HS-27A (cell line): Measurements from ENCODE around the gene PHF10.

Experiments
- DNase-seq: peaks from one replicate; pipeline ENCODE4 v3.0.0-alpha.2; 2012; ENCODE audit warnings: low read depth, missing footprints

Gene PHF10

DNA sequence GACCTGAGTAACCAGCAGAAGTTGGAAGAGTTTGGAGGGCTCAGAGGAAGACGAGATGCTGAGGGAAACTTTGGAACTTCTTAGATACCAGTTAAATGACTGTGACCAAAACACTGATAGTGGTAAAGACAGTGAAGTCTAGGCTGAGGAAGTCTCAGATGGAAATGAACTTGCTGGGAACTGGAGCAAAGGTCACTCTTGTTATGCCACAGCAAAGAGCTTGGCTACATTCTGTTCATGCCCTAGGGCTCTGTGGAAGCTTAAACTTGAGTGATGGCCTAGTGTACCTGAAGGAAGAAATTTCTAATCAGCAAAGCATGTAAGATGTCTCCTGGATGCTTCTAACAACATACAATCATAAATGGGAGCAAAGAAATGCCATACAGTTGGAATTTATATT, 47.2 kb downstream of the PHF10 start:
- DNase-seq: no peak

DNA sequence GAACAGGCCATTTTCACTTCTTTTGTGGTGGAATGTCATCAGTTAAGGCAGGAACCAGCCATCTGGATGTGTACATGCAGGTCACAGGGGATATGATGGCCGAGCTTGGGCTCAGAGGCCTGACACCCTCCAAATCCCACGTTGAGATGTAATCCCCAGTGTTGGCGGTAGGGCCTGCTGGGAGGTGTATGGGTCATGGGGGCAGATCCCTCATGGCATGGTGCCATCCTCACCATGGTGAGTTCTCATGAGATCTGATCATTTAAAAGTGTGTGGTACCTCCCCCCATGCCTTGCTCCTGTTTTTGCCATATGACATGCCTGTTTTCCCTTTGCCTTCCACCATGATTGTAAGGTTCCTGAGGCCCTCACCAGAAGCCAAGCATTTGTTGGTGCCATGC, 49.3 kb downstream of the PHF10 start:
- no peak for DNase-seq

DNA sequence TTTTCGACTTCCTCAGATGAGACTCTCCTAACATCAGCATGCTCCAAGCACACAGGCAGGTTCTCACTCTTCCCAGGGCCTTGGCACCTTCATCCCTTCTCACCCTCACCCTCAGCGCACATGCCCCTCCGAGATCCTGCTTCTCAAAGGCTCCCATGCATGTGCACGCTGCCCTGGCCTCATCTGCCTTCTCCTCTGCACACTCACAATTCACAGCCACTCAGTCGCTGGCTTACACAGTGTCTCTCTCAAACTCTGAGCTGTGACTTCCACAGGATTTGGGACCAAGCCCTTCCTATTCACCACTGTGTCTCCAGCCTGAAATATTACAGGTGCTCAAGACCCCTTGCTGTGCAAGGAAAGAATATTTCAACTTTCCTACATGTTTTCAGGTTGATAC, 52.7 kb downstream of the PHF10 start:
- DNase-seq: no peak

DNA sequence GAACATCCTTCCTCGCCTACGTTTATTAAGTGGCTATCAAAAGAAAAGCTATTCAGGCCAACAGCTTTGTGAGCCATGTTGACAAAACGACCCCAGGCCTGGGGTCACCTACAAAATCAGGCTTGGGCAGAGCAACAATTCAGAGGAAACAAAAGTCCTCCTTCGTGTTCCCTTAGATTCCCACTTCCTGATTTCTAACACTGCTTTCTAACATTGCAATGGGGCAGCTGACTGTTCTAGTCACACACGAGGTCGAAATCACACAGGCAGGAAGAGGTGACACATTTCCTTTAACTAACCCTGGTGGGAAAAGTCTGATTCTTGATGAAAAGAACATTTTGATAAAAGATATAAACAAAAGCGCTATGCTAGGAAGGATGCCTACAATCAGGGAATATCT, 54.4 kb downstream of the PHF10 start:
- DNase-seq: no peak

DNA sequence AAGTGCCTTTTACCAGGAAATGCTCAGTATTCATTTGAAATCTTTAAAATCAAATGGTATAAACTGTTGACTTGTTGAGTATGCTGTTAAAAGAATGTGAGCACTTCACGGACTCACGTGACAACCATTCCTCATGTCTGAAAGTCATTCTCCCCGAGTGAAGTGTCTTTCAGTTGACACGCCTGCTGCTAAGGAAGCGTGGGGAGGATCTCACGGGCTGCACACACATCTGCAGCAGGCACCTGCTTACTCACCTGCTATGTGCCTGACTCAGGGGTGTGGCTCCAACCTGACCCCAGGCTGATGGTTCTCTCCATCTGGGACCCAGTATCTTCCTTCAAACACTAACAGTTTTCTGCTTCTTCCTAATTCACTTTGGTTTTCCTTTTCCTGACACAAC, 55.2 kb downstream of the PHF10 start:
- no peak for DNase-seq

DNA sequence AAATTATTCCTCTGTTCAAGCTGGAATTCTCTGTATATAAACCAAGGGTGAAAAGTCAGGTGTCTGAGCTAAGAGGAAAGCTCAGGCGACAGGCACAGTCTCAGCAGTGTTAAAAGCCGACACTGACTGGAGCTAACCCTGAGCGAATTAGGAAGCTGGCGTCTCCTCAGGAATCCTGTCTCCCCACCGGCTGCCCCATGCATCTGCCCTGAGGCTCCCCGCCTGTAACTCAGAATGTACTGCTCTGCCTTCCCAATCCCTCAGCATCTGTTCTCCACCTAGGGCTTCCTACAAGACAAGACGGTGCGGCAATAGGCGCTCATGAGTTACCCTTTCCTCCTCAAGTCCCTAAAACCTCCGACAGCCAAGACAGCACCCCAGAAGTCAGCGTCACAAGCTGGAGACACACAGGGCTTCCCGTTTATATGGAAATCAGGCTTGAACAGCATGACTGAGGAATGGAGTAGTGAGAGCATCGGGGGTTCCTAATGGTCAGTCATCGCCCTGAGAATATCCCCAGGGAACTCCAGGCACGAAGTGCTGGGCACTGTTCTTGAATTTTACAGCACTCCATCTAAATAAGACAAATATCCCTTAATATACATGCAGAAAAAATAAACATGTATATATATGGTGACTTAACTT, 56.0 kb downstream of the PHF10 start:
- DNase-seq: no peak

DNA sequence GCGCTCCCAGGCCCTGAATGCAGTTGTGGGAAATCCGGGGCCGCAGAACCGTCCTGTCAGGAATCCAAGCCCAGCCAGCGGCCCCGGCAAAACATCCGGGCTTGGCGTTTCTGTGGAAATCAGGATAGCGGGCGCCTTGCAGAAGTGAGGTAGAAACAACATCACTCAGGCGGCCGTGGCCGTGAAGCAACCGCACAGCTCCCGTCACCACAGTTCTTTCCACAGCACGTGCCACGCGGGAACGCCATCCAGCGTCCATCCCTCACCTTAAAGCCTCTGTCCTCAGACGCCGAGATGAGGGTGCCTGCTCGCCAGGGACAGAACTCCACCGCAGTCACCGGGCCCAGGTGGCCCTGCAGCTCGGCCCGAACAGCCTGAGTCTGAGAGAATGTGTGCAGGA, 56.6 kb downstream of the PHF10 start:
- DNase-seq: no peak

DNA sequence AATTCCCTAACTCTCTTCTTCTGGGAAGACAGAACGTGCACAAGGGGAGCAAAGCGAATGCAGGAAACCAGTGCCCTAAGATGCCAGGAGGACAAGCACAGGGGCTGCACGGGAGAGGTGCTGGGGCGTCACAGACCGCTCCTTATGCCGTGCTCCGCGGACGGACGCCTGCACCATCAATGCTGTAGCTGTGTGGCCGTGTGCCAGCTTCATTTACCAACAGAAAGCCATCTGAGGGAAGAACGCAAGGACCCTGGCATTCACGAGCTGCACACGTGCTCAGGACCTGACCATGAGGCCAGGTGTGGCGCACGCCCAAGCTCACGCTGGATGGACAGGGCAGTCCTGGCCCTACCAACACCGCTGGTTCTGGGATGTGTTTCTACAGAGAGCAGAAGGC, 57.9 kb downstream of the PHF10 start:
- no peak for DNase-seq

DNA sequence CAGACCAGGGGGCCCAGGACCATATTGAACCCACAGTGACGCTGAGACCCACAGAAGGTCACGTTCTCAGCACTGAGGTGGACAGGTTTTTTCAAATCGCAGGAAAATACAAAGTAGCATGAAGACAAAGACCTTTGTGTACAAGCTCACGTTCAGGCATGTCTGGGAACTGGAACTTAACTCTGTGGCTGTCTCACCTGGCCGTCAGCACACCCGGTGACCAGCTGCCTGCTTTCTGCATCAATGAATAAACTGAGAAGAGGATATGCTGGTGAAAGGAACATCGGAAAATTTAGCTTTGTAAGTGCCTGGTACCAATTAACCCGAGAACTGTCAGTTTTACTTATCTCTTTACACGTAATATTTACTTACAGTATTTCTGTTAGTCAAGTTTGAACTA, 59.0 kb downstream of the PHF10 start:
- DNase-seq: no peak

DNA sequence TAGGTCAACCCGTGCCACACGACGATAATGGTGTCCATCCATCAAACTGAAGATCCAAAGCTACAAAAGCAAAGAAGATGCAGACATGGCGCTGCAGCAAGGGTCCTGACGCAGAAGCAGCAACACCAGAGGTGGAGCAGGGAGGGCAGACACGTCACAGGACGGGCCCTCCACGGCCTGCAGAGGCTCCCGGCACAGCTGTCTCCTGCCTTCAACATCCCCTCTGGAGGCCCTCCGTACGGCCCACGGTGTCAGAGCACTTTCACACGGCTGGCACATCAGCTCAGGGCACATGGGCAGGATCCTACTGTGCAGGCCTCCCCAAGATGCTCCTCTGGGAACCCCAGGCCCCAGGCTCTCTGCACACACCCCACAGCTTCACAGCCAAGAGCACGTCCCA, 60.1 kb downstream of the PHF10 start:
- no peak for DNase-seq

DNA sequence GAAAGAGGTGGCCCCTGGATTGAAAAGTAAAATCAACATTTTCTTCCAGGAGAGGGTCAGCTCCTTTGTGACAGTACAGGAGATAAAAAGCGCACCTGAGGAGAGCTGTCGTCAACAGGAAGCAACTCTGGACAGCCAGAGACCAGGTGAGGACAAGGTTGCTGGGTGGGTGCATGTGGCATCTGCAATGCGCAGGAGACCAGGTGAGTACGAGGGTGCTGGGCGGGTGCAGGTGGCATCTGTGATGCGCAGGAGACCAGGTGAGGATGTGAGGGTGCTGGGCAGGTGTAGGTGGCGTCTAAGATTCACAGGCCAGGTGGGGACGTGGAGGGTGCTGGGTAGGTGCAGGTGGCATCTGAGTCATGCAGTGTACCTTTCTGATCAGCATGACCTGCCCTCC, 60.8 kb downstream of the PHF10 start:
- DNase-seq: no peak

DNA sequence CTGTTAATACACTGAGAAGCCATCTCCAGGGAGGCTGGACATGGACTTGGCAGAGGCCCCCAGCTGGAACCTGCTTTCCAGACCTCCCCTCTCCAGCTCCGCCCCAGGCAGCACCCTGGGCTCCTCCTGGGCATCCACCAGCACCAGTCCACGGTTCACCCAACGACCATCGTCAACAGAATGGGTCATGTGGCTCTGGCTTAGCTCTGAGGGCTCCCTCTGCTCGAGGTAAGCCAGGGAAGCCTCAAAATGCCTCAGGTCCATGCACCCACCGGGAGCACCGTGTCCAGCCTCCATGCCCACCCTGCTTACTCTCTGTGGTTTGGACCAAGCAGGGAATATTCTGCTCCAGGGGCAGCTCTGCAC, 62.9 kb downstream of the PHF10 start:
- DNase-seq: no peak

DNA sequence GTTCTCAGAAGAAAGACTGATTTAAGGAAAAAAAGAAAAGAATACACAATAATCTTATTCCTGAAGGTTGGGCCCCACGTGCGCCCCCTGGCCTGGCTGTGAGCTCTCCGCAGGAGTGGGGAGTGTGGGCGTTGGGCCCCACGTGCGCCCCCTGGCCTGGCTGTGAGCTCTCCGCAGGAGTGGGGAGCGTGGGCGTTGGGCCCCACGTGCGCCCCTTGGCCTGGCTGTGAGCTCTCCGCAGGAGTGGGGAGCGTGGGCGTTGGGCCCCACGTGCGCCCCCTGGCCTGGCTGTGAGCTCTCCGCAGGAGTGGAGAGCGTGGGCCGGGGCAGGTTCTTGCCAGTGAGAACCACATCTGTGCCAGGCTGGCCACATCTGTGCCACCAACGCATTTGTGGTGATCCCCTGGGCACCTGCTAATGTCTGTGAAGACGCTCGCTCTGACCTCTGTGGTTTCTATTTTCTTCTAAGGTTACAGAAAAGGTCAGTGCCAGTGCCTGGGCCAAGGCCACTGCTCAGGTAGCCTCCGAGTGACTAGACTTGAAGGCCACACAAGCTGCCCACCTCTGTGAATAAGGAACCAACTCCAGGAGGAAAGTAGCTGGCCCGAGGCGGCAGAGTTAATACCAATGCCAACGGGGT, 63.4 kb downstream of the PHF10 start:
- DNase-seq: no peak

DNA sequence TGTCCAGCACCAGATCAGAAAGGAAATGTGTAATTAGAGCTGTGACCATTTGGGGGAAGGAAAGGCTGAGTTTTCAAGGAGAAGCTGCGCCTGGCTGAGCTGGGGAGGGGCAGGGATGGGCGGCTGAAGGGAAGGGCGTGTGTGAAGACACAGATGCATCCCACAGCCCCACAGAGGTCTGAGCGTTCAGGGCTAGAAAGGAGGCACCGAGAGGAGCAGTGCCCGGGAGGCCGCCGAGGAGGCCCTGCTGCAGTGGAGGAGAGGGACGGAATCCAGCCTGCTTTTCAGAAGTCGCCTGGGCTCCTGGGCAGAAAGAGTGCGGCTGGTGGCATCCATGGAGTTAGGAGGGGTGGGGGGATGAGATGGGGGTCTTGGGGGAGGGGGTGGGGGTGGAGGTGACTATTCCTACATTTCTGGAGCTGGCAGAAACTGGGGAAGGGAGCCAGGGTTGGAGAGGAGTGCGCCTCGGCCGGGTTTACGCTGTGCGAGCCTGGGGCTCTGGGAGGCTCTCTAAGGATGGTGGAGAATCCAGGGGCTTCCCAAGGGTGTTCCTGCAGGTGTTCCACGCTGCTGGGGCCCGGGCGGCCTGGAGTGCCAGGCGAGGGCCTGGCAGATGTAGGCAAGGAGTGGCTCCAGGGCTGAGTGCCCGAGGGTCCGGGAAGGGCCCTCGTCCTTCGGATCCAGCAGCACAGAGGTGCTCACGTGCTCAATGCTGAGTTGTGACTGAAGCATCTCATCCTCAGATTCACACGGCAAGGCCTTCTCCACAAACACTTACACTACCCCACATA, 64.3 kb downstream of the PHF10 start:
- no peak for DNase-seq

DNA sequence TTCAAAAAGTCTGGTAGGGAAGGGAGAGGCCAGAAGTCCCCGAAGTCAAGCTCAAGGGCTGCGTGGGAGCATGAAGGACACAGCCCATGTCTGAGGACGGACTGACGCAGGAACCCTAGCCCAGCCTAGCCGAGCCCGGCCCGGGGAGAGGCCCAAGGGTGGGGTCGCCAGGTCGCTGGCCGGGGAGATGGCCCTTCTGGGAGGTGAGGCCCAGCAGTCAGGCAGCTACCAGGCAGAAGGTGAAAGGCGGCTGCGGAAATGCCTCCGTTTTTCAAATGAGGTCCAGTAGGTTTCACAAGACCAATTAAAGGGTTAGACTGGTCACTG, 67.1 kb downstream of the PHF10 start:
- no peak for DNase-seq

DNA sequence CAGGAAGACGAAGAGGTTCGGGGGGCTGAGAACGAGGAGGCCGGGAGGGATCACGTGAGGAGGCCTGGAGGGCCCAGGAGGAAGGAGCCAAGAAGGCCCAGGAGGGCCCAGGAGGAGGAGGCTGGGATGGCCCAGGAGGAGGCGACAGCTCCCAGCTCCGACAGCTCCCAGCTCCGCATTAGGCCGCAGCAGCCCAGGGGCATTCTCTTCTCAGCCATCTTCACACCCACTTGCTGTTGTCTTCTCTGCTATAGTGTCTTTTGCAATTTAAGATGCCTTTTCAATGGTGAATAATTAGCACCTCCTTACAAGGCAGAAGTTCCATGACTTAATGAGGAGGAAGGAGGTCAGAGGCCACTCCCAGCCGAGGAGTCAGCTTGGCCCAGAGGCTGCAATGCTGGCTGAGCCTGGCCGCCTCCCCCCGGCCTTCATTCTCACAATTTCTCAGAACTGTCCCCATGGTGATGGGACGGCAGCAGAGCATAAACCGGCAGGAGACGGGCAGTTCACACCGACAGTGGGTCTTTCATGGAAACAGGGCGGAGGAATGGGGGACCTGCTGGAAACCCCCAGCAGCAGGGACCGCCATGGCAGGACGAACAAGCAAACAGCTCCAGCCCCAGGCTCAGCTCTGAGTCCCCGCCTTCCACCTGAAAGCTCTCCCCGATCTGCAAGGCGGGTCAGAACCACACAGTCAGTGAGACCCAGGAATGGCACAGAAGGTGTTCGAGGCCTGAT, 67.6 kb downstream of the PHF10 start:
- no peak for DNase-seq

DNA sequence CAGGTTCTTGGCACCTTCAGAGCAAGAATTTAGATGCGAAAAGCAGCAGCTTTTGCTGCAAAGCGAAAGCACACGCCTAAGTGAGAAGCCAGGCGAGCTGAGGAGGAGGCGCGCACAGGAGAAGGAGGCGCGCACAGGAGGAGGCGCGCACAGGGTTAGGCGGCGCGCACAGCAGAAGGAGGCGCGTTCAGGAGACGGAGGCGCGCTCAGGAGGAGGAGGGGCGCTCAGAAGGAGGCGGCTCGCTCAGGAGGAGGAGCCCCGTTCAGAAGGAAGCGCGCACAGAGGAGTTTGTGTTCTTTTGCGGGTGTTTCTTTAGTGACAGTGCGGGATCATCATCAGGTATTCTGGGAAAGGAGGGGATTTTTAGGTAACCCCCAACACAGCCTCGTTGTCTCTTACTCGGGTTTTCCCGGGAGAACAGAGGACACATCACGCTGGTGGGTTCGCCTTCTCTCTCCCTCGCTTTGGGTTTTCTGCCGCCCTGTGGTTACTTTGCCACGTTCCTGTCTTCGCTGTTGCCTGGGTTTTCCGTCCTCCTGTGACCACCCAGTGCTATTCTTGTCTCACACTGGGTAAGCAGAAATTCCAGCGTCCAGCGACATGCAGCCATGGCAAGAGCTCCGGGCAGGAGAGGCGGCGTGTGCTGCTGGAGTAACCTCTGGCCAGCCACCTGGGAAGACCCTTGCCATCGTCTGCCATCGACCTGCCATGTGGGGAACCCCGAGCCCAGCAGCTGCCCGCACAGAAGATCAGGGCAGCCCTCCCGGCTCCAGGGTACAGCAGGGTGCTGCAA, 69.5 kb downstream of the PHF10 start:
- peak; percentile 26 for DNase-seq
